ENCODE results near the gene LMBR1. TPM values are rescaled to one million over a fixed set of nuclear protein-coding genes. Genes with fewer than 3 reads are reported as not detected.
"Not testable (repeated sequence)": the region's sequence is repeated elsewhere in the genome, so short reads cannot be mapped to it uniquely, and the experiment has no call there.

Gene LMBR1
- total RNA-seq, 2 experiments from 2014 or later: 47.8 to 52.8 TPM

DNA sequence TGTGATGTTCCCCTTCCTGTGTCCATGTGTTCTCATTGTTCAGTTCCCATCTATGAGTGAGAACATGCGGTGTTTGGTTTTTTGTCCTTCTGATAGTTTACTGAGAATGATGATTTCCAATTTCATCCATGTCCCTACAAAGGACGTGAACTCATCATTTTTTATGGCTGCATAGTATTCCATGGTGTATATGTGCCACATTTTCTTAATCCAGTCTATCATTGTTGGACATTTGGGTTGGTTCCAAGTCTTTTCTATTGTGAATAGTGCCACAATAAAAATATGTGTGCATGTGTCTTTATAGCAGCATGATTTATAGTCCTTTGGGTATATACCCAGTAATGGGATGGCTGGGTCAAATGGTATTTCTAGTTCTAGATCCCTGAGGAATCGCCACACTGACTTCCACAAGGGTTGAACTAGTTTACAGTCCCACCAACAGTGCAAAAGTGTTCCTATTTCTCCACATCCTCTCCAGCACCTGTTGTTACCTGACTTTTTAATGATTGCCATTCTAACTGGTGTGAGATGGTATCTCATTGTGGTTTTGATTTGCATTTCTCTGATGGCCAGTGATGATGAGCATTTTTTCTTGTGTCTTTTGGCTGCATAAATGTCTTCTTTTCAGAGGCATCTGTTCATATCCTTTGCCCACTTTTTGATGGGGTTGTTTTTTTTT, 16.7 kb upstream of the LMBR1 start:
- CTCF ChIA-PET, POLR2A ChIA-PET: not testable (repeated sequence)

DNA sequence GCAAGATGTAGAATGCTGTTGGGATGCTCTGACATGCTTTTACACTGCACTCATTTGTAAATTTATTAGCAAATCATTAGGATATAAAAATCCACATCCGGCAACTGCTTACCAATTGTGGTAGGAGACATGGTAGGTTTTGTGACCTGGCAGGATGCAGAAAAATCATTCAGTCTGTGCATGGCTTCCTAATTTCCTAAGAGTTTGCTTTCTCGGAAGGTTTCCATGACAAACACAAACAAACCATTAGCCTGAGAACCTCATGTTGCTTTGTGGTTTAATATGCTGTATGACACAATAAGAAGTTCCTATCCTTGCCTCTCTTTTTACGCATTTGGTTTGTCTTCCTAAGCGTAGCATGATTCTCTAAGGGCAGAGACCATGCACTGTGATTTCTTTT, 14.7 kb upstream of the LMBR1 start:
- ChIA-PET POLR2A (no interaction called here), CTCF (no interaction called here)

DNA sequence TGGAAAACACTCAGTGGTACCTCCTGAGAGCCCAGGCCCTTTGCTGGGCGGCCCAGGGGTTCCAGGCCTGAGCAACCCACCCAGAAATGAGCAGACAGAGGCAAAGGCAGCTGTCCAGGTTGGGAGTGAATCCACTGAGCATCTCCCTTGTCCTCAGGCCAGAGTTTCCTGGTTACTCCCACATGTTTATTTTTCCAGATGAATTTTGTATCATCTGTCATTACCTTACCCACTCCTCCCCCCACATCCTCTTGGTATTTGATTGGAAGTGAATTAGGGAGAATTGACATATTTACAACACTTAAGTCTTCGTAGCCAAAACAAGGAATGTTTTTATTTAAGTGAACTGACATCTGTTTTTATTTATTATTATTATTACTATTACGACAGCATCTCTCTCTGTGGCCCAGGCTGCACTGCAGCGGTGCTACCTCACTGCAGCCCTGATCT, 13.2 kb upstream of the LMBR1 start:
- POLR2A ChIA-PET: interaction anchor here (1.0 kb wide), 1 partner anchor 13 kb away, joined by 4 read pairs; the partner anchor contains the start of gene LMBR1

GRCh38 chr7:156903232-156903909, 10.4 kb upstream of the LMBR1 start:
- POLR2A ChIA-PET: interaction anchor here (1.6 kb wide), 1 partner anchor 10 kb away, joined by 5 read pairs; the partner anchor contains the start of gene LMBR1
- CTCF ChIA-PET: no interaction called here

More for the DNA sequence above, 13.2 kb upstream of the LMBR1 start:
- CTCF ChIA-PET: no interaction called here

- POLR2A ChIA-PET: not testable (repeated sequence)
- CTCF ChIA-PET: interaction anchor here (1.0 kb wide), 1 partner anchor 50 kb away, joined by 4 read pairs; no protein-coding TSS in a partner anchor
These were observed 7.1 kb upstream of the LMBR1 start for GRCh38 chr7:156900093-156900492.

DNA sequence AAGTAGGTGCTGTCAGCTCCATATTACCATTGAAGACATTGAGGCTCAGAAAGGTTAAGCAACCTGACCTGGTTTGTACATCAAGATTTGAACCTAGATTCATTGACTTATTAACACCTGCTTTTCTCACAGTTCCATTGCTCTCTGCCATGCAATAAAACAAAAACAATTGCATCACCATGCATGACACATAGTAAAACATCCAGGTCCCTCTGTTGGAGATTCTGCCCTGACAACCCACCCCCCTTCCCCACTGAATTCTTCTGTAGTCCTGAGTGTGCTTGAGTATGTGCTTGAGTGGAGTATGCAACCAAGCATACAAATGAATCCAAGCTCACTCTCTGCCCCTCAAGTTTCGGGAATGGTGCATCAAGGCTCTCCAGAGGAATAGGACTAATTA, 6.0 kb upstream of the LMBR1 start:
- CTCF ChIA-PET: no interaction called here
- POLR2A ChIA-PET: no interaction called here

DNA sequence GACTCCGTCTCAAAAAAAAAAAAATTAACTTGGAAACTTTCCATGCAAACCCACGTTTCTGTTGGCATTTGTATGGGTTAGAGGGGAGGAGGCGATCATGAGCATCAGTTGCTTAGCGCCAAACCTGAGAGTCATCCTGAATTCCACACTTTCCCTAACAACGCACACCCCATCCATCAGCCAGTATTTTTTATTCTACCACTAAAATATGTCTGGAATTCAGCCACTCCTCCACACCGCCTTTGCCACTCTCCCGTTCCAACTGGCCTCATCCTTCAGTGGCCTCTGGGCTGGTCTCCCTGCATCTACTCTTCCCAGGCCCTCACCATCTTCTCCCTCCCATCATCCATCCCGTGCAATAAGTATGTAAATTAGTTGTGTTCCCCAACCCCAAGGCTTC, 4.7 kb upstream of the LMBR1 start:
- ChIA-PET POLR2A (no interaction called here), CTCF (no interaction called here)

GRCh38 chr7:156896388-156897022, 3.5 kb upstream of the LMBR1 start:
- POLR2A ChIA-PET: no interaction called here
- CTCF ChIA-PET: no interaction called here

DNA sequence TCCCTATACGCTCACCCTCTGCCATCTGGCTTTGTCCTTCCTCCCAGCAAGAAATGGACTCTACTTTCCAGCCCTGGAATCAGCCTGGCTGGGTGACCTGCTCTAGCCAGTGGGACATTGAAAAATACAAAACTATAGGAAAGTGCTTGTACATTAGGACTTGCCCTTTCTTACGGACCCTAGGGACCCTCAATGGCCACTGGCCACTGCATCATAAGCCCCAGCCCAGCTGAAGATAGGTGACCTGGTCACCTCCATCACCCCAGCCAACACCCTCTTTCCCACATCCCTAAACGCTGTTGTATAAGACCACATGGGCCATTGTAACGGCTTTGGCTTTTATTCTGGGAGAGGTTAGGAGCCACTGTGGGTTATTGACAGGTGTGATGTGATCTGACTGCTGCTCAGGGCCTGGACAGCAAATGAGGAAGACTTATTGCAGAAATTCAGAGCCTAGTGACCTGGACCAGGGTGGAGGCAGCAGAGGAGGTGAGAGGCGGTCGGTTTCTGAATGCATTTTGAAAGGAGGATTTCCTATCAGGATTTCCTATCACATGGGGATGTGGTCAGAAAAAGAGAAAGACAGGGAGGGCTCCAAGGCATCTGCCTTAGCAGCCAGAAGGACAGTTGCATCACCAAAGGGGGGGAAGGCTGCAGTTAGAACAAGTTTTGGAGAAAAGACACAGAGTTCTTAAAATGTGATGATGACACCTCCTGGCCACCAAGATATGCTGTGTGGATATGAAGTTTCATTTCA, 2.2 kb upstream of the LMBR1 start:
- ChIA-PET POLR2A (no interaction called here), CTCF (no interaction called here)

- ChIA-PET POLR2A (interaction anchor here (0.5 kb wide), 1 partner anchor 1580 kb away, joined by 3 read pairs; no protein-coding TSS in a partner anchor), CTCF (no interaction called here)
These were observed 742 bp downstream of the LMBR1 start for GRCh38 chr7:156892081-156892800.

GRCh38 chr7:156889746-156890145, 3.2 kb downstream of the LMBR1 start:
- ChIA-PET POLR2A (no interaction called here), CTCF (no interaction called here)

- POLR2A ChIA-PET: no interaction called here
- CTCF ChIA-PET: no interaction called here
These were observed 3.9 kb downstream of the LMBR1 start for GRCh38 chr7:156889089-156889488.

DNA sequence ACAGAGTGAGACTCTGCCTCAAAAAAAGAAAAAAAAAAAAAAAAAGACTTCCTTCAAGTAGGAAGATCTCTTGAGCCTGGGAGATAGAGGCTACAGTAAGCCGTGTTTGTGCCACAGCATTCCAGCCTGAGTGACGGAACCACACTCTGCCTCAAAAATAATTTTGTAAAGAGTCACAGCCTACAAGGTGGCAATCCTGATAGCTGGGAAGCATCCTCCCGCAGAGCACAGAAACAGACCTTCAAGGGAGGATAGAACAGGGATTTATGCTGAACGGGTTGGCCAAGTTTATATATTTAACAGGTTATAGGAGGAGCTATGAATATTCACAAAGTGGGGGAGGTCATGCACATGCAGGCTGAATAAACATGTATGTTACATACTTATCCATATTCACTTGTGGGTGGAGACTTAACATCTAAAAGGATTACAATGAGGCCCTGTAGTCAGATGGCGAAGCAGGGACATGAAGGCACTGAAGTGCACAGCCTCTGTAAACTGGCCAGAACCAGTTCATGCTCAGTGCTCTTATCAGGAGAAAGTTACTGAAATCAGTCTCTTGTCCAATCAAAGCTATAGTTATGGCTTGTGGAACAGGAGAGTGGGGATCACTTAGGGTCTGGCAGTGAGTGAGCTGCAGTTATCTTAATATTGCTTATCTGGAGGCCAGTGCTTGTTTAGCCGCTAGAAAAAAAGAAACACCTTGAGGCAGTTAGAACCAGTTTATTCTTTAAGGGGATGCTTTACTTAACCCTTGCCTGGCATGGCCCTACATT, 6.8 kb downstream of the LMBR1 start:
- ChIA-PET POLR2A (no interaction called here), CTCF (no interaction called here)

DNA sequence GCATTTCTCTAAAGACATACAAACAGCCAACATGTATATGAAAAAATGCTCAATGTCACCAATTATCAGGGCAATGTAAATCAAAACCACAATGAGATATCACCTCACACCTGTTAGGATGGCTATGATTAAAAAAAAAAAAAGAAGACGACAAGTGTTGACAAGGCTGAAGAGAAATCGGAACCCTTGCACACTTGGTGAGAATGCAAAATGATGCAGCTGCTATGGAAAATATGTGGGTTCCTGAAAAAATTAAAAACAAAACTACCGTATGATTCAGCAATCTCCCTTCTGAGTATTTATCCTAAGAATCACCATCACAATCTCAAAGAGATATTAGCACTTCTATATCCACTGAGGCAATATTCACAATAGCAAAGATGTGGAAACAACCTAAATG, 11.3 kb downstream of the LMBR1 start:
- ChIA-PET CTCF (interaction anchor here (1.2 kb wide), 1 partner anchor 37 kb away, joined by 3 read pairs; no protein-coding TSS in a partner anchor), POLR2A (no interaction called here)

DNA sequence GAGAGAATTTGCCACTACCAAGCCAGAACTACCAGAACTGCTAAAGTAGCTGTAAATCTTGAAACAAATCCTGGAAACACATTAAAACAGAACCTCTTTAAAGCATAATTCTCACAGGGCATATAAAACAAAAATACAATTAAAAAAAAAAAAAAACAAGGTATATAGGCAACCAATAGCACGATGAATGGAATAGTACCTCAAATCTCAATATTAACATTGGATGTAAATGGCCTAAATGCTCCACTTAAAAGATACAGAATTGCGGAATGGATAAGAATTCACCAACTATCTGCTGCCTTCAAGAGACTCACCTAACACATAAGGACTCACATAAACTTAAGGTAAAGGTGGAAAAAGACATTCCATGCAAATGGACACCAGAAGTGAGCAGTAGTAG, 17.2 kb downstream of the LMBR1 start:
- POLR2A ChIA-PET: no interaction called here
- CTCF ChIA-PET: interaction anchor here (0.6 kb wide), 1 partner anchor 255 kb away, joined by 3 read pairs; no protein-coding TSS in a partner anchor

GRCh38 chr7:156868363-156868762, 24.6 kb downstream of the LMBR1 start:
- CTCF ChIA-PET, POLR2A ChIA-PET: not testable (repeated sequence)

DNA sequence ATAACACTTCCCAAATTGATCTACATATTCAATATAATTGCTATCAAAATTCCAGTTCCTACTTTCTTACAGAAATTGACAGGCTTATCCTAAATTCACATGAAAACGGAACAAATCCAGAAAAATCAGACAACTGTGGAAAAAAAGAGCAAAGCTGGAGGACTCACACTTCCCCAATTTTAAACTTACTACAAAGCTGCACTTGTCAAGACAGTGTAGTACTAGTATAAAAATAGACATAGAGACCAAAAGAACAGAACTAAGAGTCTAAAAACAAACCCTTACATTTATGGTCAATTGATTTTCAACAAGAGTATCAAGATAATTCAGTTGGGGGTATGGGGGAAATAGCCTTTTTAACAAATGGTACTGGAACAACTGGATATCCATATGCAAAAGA, 27.5 kb downstream of the LMBR1 start:
- POLR2A ChIA-PET: no interaction called here
- CTCF ChIA-PET: interaction anchor here (0.6 kb wide), 1 partner anchor 817 kb away, joined by 3 read pairs; no protein-coding TSS in a partner anchor

DNA sequence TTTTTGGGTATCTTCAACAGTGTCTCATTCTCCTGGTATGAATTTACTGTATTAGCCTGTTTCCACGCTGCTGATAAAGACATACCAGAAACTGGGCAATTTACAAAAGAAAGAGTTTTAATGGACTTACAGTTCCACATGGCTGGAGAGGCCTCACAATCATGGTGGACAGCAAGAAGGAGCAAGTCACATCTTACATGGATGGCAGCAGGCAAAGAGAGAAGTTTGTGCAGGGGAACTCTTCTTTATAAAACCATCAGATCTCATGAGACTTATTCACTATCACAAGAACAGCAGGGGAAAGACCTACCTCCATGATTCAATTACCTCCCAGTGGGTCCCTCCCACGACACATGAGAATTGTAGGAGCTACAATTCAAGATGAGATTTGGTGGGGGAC, 31.0 kb downstream of the LMBR1 start:
- POLR2A ChIA-PET, CTCF ChIA-PET: not testable (repeated sequence)

DNA sequence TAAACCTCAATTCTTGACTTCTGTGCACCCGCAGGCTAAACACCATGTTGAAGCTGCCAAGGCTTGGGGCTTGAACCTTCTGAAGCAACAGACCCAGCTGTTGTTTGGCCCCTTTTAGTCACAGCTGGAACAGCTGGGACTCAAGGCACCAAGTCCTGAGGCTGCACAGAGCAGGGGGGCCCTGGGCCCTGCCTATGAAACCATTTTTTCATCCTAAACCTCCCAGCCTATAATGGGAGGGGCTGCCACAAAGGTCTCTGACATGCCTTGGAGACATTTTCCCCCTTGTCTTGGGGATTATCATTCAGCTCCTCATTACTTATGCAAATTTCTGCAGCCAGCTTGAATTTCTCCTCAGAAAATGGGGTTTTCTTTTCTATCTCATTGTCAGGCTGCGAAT, 31.8 kb downstream of the LMBR1 start:
- ChIA-PET CTCF (no interaction called here), POLR2A (no interaction called here)
